Heart left ventricle (tissue), 13 donors: Measurements from ENCODE around the gene ARRDC1.

ENCODE experiments used
- POLR2A ChIP-seq, 2 donors: fragments of 450-650 bp; IDR thresholded peaks; one replicate each; pipeline ENCODE4 v1.6.1; 2017; ENCODE audit warnings: antibody characterized with exemption in 2 of 2, mild to moderate bottlenecking in 2 of 2, moderate library complexity in 2 of 2
- TF ChIP-seq, protein P1 (sequence below), 12 donors: fragments of 200-600 bp; sonication (generic) in 4 of 12; IDR thresholded peaks; one replicate each; pipeline versions ENCODE4 v1.5.0 to v1.8.0; 2018 to 2022; ENCODE audit warnings: antibody characterized with exemption in 12 of 12, mild to moderate bottlenecking in 5 of 12
- donor health status: ischemic (EF 13 %, LVEDD 7.1; RV severe dilation, severe dysfunction).
- donor health status: DM: no; HTN: yes; CAD: no.
- donor health status: DM: no; HTN: no; CAD: no.
- donor health status: ischemic (EF 25% LVEDD 6.9; RV normal size, moderate dysfunction).
- donor health status: ischemic (EF 25% LVEDD 5.7; RV mildly dilated, moderate dysfunction).
- donor health status: ischemic (EF 35%, LVEDD 5.7; RV mildly dilated, moderate dysfunction).
- donor health status: nonischemic (EF 11% LVEDD 7.7; RV severe dilation, severe dysfunction).
- donor health status: DM: yes; HTN: yes; CAD: no.
- donor health status: PGD.
- donor health status: ischemic (EF 29% LVEDD 5.4; RV normal size, mild dysfunction).
- donor health status: nonischemic (EF 23%, LVEDD 6.1; RV moderate dilation, normal function).

DNA sequence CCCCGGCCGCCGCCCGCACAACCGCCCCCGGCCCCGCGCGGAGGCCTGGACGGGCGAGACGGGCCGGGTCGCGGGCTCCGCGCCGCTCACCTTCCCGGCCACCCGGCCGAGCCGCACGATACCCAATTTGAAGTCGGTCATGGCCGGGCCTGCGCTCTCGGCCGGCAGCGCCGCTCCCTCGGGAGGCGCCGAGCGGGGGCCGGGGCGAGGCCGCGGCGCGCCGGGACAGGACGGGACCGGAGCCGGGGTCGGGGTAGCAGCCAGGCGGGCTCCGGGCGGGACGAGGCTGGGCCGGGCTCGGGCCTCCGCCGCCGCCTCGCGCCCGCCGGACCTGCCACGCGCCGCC is 15.4 kb upstream of the ARRDC1 start:
- TF ChIP-seq, protein P1, sequence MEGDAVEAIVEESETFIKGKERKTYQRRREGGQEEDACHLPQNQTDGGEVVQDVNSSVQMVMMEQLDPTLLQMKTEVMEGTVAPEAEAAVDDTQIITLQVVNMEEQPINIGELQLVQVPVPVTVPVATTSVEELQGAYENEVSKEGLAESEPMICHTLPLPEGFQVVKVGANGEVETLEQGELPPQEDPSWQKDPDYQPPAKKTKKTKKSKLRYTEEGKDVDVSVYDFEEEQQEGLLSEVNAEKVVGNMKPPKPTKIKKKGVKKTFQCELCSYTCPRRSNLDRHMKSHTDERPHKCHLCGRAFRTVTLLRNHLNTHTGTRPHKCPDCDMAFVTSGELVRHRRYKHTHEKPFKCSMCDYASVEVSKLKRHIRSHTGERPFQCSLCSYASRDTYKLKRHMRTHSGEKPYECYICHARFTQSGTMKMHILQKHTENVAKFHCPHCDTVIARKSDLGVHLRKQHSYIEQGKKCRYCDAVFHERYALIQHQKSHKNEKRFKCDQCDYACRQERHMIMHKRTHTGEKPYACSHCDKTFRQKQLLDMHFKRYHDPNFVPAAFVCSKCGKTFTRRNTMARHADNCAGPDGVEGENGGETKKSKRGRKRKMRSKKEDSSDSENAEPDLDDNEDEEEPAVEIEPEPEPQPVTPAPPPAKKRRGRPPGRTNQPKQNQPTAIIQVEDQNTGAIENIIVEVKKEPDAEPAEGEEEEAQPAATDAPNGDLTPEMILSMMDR (IDR thresholded peaks at IDR 0.05), result no peak
- TF ChIP-seq POLR2A (IDR thresholded peaks at IDR 0.05), result no peak
